GM12878 (cell line): ENCODE measurements around the gene DYNC1I1. TPM values are rescaled to one million over a fixed set of nuclear protein-coding genes. Genes with fewer than 3 reads are reported as not detected.

Experiments used
- ATAC-seq: fragments of 200-7000 bp; cut with Tn5 transposase; 3 replicates; pipeline ENCODE4 v1.9.1; 2020; ENCODE audit warnings: mild to moderate bottlenecking, moderate library complexity
- BruUV-seq: library from RNA; stranded (reverse); fragments of 400-500 nt; replicated peaks from 2 replicates; lab custom pipeline; 2021; lab: Mats Ljungman, UMichigan
- CTCF ChIA-PET: fragments of 300-600 bp; sonication (Branson Sonifier 250); formaldehyde crosslinking; extraction: SDS; loops from one replicate; lab custom pipeline; 2021; ENCODE audit warnings: inconsistent platforms; lab: Yijun Ruan, JAX
- POLR2A ChIA-PET: fragments of 350-600 bp; formaldehyde crosslinking; extraction: SDS; loops from one replicate; lab custom pipeline; 2021; ENCODE audit warnings: inconsistent platforms; lab: Charles Lee
- RAD21 ChIA-PET: fragments of 300-600 bp; sonication (Branson Sonifier 250); formaldehyde crosslinking; loops from one replicate; lab custom pipeline; 2023; ENCODE audit warnings: antibody characterized with exemption; ENCODE audit not compliant: unreplicated experiment; lab: Charles Lee
- SMC1A ChIA-PET: fragments of 300-600 bp; sonication (Branson Sonifier 250); formaldehyde crosslinking; loops from one replicate; lab custom pipeline; 2023; ENCODE audit not compliant: unreplicated experiment, uncharacterized antibody; lab: Charles Lee
- DNase-seq: peaks from one replicate; pipeline ENCODE4 v3.0.0-alpha.2; 2011; ENCODE audit warnings: low read depth, low spot score
- FAIRE-seq: peaks from 3 replicates; lab custom pipeline; 2011; peaks lifted over from hg19 to GRCh38; lab: Jason Lieb, UNC
- H2AFZ ChIP-seq: 2 replicates; pipeline ENCODE4 v1.6.0; 2011; ENCODE audit warnings: low read depth, low read length, control low read depth; ENCODE audit not compliant: control insufficient read depth
- H3K27ac ChIP-seq: 2 replicates; pipeline ENCODE4 v1.5.1; 2011; ENCODE audit warnings: control low read depth; ENCODE audit not compliant: control insufficient read depth, insufficient read depth
- H3K27me3 ChIP-seq, 2 experiments: replicated peaks in 1 of 2; 2 replicates each; pipeline versions ENCODE4 v1.6.0 to v1.6.1; 2011; ENCODE audit warnings: low read length in 1 of 2; ENCODE audit not compliant: control insufficient read depth in 2 of 2, insufficient read depth in 2 of 2
- H3K36me3 ChIP-seq, 2 experiments: 2 replicates each; pipeline ENCODE4 v1.5.1; 2011; ENCODE audit warnings: low read length in 1 of 2; ENCODE audit not compliant: control insufficient read depth in 2 of 2, insufficient read depth in 2 of 2
- H3K4me1 ChIP-seq: 2 replicates; pipeline ENCODE4 v1.6.1; 2011; ENCODE audit warnings: mild to moderate bottlenecking, low read length, moderate library complexity, mixed read lengths; ENCODE audit not compliant: control insufficient read depth, insufficient read depth
- H3K4me2 ChIP-seq: 2 replicates; pipeline ENCODE4 v1.6.0; 2011; ENCODE audit warnings: control low read depth; ENCODE audit not compliant: control insufficient read depth, insufficient read depth
- H3K4me3 ChIP-seq: fragments of 200-600 bp; sonication (generic); 2 replicates; pipeline ENCODE4 v1.5.1; 2016
- H3K79me2 ChIP-seq: 2 replicates; pipeline ENCODE4 v1.6.0; 2011; ENCODE audit warnings: low read length; ENCODE audit not compliant: control insufficient read depth, insufficient read depth
- H3K9ac ChIP-seq: 2 replicates; pipeline ENCODE4 v1.8.0; 2011; ENCODE audit warnings: low read length, control low read depth, mixed read lengths; ENCODE audit not compliant: control insufficient read depth, insufficient read depth
- H3K9me3 ChIP-seq: replicated peaks from 3 replicates; pipeline ENCODE4 v1.5.1; 2011; ENCODE audit warnings: mild to moderate bottlenecking, low read length; ENCODE audit not compliant: control insufficient read depth, insufficient read depth
- H4K20me1 ChIP-seq: 2 replicates; pipeline ENCODE4 v1.6.0; 2011; ENCODE audit not compliant: control insufficient read depth, insufficient read depth
- BMI1 ChIP-seq: fragments of 450-650 bp; IDR thresholded peaks from 2 replicates; pipeline ENCODE4 v1.6.1; 2016; ENCODE audit warnings: mild to moderate bottlenecking, moderate library complexity, borderline replicate concordance
- CBFB ChIP-seq: IDR thresholded peaks from 2 replicates; pipeline ENCODE4 v1.6.1; 2016; ENCODE audit warnings: antibody characterized with exemption, low read depth
- HDAC2 ChIP-seq: fragments of 200-600 bp; sonication (generic); IDR thresholded peaks from 2 replicates; pipeline ENCODE4 v1.6.1; 2017
- JUND ChIP-seq: IDR thresholded peaks from 2 replicates; pipeline ENCODE4 v1.6.1; 2012; ENCODE audit warnings: low read depth, mild to moderate bottlenecking, low read length, improper control_type of control experiment, moderate library complexity
- MYB ChIP-seq: fragments of 150-350 bp; IDR thresholded peaks from 2 replicates; pipeline ENCODE4 v1.6.1; 2014; ENCODE audit warnings: mild to moderate bottlenecking, low read depth, low read length, borderline replicate concordance
- NKRF ChIP-seq: fragments of 450-650 bp; conservative IDR thresholded peaks from 2 replicates; pipeline ENCODE4 v1.6.1; 2017; ENCODE audit warnings: mild to moderate bottlenecking, moderate library complexity
- POLR2AphosphoS2 ChIP-seq: IDR thresholded peaks from 2 replicates; pipeline ENCODE4 v1.6.1; 2011; ENCODE audit warnings: low read depth, mild to moderate bottlenecking, low read length, improper control_type of control experiment, moderate library complexity
- RAD21 ChIP-seq: IDR thresholded peaks from 2 replicates; pipeline ENCODE4 v1.6.1; 2011; ENCODE audit warnings: mild to moderate bottlenecking, low read depth, low read length, moderate library complexity; ENCODE audit not compliant: insufficient read depth
- RFX5 ChIP-seq: IDR thresholded peaks from 2 replicates; pipeline ENCODE4 v1.6.1; 2011; ENCODE audit warnings: low read depth, low read length, improper control_type of control experiment
- SKIL ChIP-seq: fragments of 450-650 bp; IDR thresholded peaks from 2 replicates; pipeline ENCODE4 v1.6.1; 2017; ENCODE audit warnings: mild to moderate bottlenecking, low read depth, inconsistent platforms; ENCODE audit not compliant: poor library complexity, severe bottlenecking
- SP1 ChIP-seq: IDR thresholded peaks from one replicate; pipeline ENCODE4 v1.6.1; 2011; ENCODE audit warnings: low read depth, low read length
- WGBS: methylation state at CpG from one replicate; pipeline ENCODE4 v1.1.6; 2016; ENCODE audit warnings: low lambda C conversion rate; ENCODE audit not compliant: insufficient replicate concordance, insufficient coverage; ENCODE audit errors: missing lambda C conversion rate; 5-methylcytosine and 5-hydroxymethylcytosine counted together
- in situ Hi-C: fragments of 300-500 bp; cut with MboI; formaldehyde crosslinking; loops from 9 replicates; pipeline ENCODE4 v1.14.3; 2018; ENCODE audit warnings: mixed read lengths
- intact Hi-C: fragments of 100-400 bp; cut with micrococcal nuclease; formaldehyde crosslinking; loops from one replicate; pipeline ENCODE4 v1.14.2; 2022; ENCODE audit not compliant: unreplicated experiment
- polyA plus RNA-seq, 11 experiments: library from polyadenylated mRNA; depleted of rRNA in 4 of 11; unstranded in 6 of 11; stranded (reverse) in 5 of 11; fragments of >200 nt; fragmentation: Nextera tagmentation in 4 of 11; fragmentation: Illumina TruSeq in 1 of 11; extraction: Ambion mirVana in 4 of 11; extraction: Trizol in 1 of 11; gene quantifications; 1 replicate in 1 of 11; 2 replicates in 10 of 11; pipeline versions ENCODE4 v1.2.1 to v1.2.3, GENCODE V29; 2011 to 2016; ENCODE audit warnings: inconsistent platforms in 2 of 11, missing spikeins in 2 of 11, low read depth in 1 of 11
- total RNA-seq, 4 experiments: library from RNA; depleted of rRNA in 3 of 4; stranded (reverse); fragments of >200 nt in 3 of 4; fragmentation: Illumina TruSeq in 1 of 4; extraction: Trizol in 1 of 4; gene quantifications; 2 replicates each; pipeline versions ENCODE4 v1.2.1 to v1.2.3, GENCODE V29; 2013 to 2021

Gene DYNC1I1
- total and polyA plus RNA-seq, 10 of the 15 experiments (the other 5 are each of a cell fraction or from before 2014, with no cell fraction given): 0.05 to 0.91 (median 0.14) TPM; not detected in 3

GRCh38 chr7:95996174-95996573 lies 223.8 kb downstream of the DYNC1I1 start:
- no peak overlapping the region for H3K9ac ChIP-seq
- no peaks in the 10 kb centered on the region for H4K20me1 ChIP-seq
- in situ Hi-C loops: no loop called here
- no peak for ATAC-seq
- BruUV-seq: no TSS peak
- RAD21 ChIA-PET: no interaction called here
- TF ChIP-seq POLR2AphosphoS2 (no peak), SP1 (no peak), NKRF (no peak), HDAC2 (no peak)
- TF ChIP-seq, all 136 proteins: peak for 0
- Histone ChIP-seq H3K4me1 (no peaks in the 10 kb centered on the region), H3K27me3 (no peaks in the 10 kb centered on the region), H3K4me2 (no peak overlapping the region), H2AFZ (no peak overlapping the region), H3K9me3 (no peaks in the 10 kb centered on the region), H3K27ac (no peak overlapping the region), H3K79me2 (no peaks in the 10 kb centered on the region), H3K36me3 (no peaks in the 10 kb centered on the region), H3K4me3 (no peak overlapping the region)
- WGBS: 20% methylated on average over 5 of the region's 5 CpGs
- POLR2A ChIA-PET: no interaction called here
- FAIRE-seq: no peak
- DNase-seq: no peak
- intact Hi-C loops: no loop called here
- SMC1A ChIA-PET: no interaction called here
- CTCF ChIA-PET: no interaction called here

GRCh38 chr7:95996886-95997285 lies 224.5 kb downstream of the DYNC1I1 start:
- TF ChIP-seq BMI1 (no peak), RAD21 (no peak), JUND (no peak), CBFB (no peak), SKIL (no peak), MYB (no peak), RFX5 (no peak)
- 25% methylated on average over 1 of the region's 1 CpG for WGBS
- ATAC-seq: no peak
- Histone ChIP-seq H3K36me3 (no peaks in the 10 kb centered on the region), H3K4me3 (no peak overlapping the region), H4K20me1 (no peaks in the 10 kb centered on the region), H3K9me3 (no peaks in the 10 kb centered on the region), H2AFZ (no peak overlapping the region), H3K4me2 (no peak overlapping the region), H3K4me1 (no peaks in the 10 kb centered on the region), H3K79me2 (no peaks in the 10 kb centered on the region), H3K9ac (no peak overlapping the region), H3K27ac (no peak overlapping the region), H3K27me3 (no peaks in the 10 kb centered on the region)
- ChIA-PET POLR2A (no interaction called here), SMC1A (no interaction called here), RAD21 (no interaction called here), CTCF (no interaction called here)
- FAIRE-seq: no peak
- no peak for DNase-seq
- BruUV-seq: no TSS peak
- in situ Hi-C loops (no loop called here), intact Hi-C loops (no loop called here)
